Progenitor cell of endocrine pancreas (in vitro differentiated cells): ENCODE results near the gene NRG2. TPM values are rescaled to one million over a fixed set of nuclear protein-coding genes. Genes with fewer than 3 reads are reported as not detected.

Source experiments
- DNase-seq: peaks from one replicate; pipeline ENCODE4 v3.0.0; 2021; ENCODE audit warnings: low spot score; ENCODE audit not compliant: unreplicated experiment
- H3K27ac Mint-ChIP-seq: 2 replicates; pipeline ENCODE4 v1.8.0; 2021; ENCODE audit warnings: mild to moderate bottlenecking, moderate library complexity, mixed read lengths
- H3K27me3 Mint-ChIP-seq: 2 replicates; pipeline ENCODE4 v1.8.0; 2021; ENCODE audit warnings: mixed read lengths
- H3K36me3 Mint-ChIP-seq: 2 replicates; pipeline ENCODE4 v1.8.0; 2022; ENCODE audit warnings: mixed read lengths; ENCODE audit not compliant: insufficient read depth
- H3K4me1 Mint-ChIP-seq: 2 replicates; pipeline ENCODE4 v1.8.0; 2021; ENCODE audit warnings: low read depth, mixed read lengths
- H3K4me3 Mint-ChIP-seq: 2 replicates; pipeline ENCODE4 v1.8.0; 2021; ENCODE audit warnings: low read depth, mild to moderate bottlenecking, moderate library complexity, mixed read lengths
- H3K9me3 Mint-ChIP-seq: 2 replicates; pipeline ENCODE4 v1.8.0; 2021; ENCODE audit warnings: low read depth, mixed read lengths
- total RNA-seq: library from RNA; stranded (reverse); gene quantifications from 2 replicates; pipeline ENCODE4 v1.2.1, GENCODE V29; 2021
- TF ChIP-seq, protein P1 (sequence below): fragments of 200-600 bp; sonication (generic); IDR thresholded peaks from one replicate; pipeline ENCODE4 v1.5.0; 2021; ENCODE audit warnings: antibody characterized with exemption, mild to moderate bottlenecking; ENCODE audit not compliant: unreplicated experiment

Gene NRG2
- total RNA-seq, 1 donor from 2014 or later: 5.5 TPM

DNA sequence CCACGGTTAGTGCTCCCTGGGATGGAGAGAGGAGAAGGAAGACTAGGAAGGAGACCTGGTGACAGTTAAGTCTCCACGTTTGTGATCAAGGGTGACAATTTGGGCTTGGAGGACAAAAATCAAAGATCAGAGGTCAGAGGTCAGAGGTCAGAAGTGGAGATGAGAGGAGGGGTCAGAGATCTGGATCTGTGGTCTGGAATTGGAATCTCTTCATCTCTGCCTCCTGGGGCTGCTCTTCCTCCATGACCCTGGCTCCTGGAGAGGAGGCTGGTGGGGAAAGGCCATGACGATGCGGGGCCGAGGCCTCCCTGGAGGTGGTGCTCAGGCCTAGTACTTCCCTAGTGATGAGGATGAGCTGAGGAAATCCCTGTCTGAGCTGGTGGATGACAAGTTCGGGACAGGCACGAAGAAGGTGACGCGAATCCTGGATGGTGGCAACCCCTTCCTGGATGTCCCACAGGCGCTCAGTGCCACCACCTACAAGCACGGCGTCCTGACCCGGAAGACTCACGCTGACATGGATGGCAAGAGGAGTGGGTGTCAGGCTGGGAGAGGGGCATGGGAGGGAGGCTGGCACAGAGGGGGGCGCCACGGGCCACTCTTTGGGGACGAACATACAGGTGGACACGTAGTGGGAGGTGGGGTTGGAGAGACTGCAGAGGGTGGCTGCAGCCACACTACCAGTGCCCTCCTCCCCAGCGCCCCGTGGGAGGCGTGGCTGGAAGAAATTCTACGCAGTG is 206.5 kb downstream of the NRG2 start:
- Mint-ChIP-seq H3K4me3 (no peak overlapping the region), H3K4me1 (no peaks in the 10 kb centered on the region), H3K27ac (no peak overlapping the region), H3K27me3 (peaks cover 63% of the 10 kb centered on the region), H3K9me3 (no peaks in the 10 kb centered on the region), H3K36me3 (no peaks in the 10 kb centered on the region)
- TF ChIP-seq, protein P1, sequence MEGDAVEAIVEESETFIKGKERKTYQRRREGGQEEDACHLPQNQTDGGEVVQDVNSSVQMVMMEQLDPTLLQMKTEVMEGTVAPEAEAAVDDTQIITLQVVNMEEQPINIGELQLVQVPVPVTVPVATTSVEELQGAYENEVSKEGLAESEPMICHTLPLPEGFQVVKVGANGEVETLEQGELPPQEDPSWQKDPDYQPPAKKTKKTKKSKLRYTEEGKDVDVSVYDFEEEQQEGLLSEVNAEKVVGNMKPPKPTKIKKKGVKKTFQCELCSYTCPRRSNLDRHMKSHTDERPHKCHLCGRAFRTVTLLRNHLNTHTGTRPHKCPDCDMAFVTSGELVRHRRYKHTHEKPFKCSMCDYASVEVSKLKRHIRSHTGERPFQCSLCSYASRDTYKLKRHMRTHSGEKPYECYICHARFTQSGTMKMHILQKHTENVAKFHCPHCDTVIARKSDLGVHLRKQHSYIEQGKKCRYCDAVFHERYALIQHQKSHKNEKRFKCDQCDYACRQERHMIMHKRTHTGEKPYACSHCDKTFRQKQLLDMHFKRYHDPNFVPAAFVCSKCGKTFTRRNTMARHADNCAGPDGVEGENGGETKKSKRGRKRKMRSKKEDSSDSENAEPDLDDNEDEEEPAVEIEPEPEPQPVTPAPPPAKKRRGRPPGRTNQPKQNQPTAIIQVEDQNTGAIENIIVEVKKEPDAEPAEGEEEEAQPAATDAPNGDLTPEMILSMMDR: no peak
- DNase-seq: no peak

DNA sequence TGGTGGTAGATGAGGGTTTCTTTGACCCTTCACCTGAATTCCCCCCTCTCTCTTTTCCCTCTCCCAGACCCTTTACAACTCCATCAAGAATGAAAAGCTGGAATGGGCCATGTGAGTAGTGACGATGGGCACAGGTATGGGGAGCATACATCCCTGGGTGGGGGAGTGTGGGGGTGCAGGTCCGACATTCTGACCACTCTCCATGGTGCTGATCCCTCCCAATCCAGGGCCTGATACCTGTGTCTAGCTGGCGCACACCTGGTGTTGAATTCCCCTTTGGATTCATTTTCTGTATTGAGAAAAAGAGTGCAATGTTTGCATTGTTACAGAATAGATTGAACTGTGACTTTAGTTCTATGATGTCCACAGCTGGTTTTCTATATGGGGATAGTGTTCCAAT is 207.4 kb downstream of the NRG2 start:
- no peak for DNase-seq
- no peaks in the 10 kb centered on the region for H3K9me3 Mint-ChIP-seq
- H3K36me3 Mint-ChIP-seq: no peaks in the 10 kb centered on the region
- peaks cover 64% of the 10 kb centered on the region for H3K27me3 Mint-ChIP-seq
- TF ChIP-seq, protein P1: no peak
- H3K4me1 Mint-ChIP-seq: no peaks in the 10 kb centered on the region
- H3K27ac Mint-ChIP-seq: no peak overlapping the region
- no peak overlapping the region for H3K4me3 Mint-ChIP-seq

DNA sequence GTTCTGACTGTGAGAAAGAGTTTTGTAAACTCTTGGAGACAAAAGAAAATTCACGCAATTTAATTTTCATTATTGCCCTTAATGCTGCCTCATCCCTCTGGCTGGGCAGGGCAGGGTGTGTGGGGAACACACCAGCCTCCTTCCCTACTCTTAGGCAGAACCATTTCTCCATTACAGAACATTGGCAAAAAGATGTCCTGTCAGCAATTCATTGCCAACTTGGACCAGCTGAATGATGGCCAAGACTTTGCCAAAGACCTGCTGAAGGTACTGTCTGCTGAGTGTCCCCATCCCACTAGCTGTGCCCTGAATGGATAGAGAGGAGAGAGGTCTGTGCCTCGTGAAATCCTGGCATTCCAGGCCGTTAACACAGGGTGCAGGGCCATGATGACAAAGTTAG is 209.6 kb downstream of the NRG2 start:
- TF ChIP-seq, protein P1: no peak
- H3K4me1 Mint-ChIP-seq: no peaks in the 10 kb centered on the region
- H3K27ac Mint-ChIP-seq: no peak overlapping the region
- peaks cover 64% of the 10 kb centered on the region for H3K27me3 Mint-ChIP-seq
- peaks cover 3% of the 10 kb centered on the region for H3K9me3 Mint-ChIP-seq
- H3K36me3 Mint-ChIP-seq: no peaks in the 10 kb centered on the region
- no peak for DNase-seq
- no peak overlapping the region for H3K4me3 Mint-ChIP-seq

DNA sequence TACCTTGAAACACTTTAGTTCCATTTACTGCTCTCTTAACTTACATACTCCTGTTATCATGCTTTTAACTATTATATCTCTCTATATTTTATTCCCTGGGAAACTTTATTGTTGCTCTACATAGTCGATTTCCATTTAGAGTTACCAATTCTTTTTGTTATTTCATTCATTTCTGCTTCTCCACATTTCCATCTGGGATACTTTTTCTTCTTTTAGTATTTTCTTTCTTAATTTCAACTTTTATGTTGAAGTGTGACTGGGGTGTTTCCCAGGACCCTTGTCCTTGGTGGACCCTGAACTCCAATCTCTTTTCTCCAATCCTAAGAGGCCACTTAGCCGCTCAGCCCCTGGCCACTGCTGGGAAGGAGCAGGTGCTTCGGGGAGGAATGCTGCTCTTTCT is 211.5 kb downstream of the NRG2 start:
- Mint-ChIP-seq H3K9me3 (peaks cover 3% of the 10 kb centered on the region), H3K36me3 (no peaks in the 10 kb centered on the region), H3K4me3 (no peak overlapping the region), H3K4me1 (no peaks in the 10 kb centered on the region), H3K27ac (no peak overlapping the region), H3K27me3 (peaks cover 77% of the 10 kb centered on the region)
- TF ChIP-seq, protein P1: no peak
- no peak for DNase-seq

DNA sequence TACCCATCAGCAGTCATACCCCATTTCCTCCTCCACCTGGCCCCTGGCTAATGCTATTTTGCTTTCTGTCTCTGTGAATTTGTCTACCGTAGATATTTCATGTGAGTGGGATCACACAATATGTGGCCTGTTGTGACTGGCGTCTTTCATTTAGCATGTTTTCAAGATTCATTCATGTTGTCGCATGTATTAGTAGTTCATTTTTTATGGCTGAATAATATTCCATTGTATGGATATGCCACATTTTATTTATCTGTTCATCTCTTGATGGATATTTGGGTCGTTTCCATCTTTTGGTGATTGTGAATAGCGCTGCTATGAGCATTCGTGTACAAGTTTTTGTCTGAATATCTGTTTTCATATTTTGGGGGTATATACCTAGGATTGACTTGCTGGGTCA is 213.6 kb downstream of the NRG2 start:
- DNase-seq: no peak
- no peaks in the 10 kb centered on the region for H3K4me1 Mint-ChIP-seq
- no peaks in the 10 kb centered on the region for H3K36me3 Mint-ChIP-seq
- no peak overlapping the region for H3K27ac Mint-ChIP-seq
- TF ChIP-seq, protein P1: no peak
- H3K9me3 Mint-ChIP-seq: peaks cover 3% of the 10 kb centered on the region
- H3K4me3 Mint-ChIP-seq: no peak overlapping the region
- H3K27me3 Mint-ChIP-seq: peaks cover 81% of the 10 kb centered on the region
